Activated CD4-positive, alpha-beta T cell treated with anti-CD3 and anti-CD28 coated beads for 4 hours (primary cell): ENCODE results near the gene POU3F2.

ENCODE experiments used
- DNase-seq, 2 donors: peaks; one replicate each; pipeline ENCODE4 v3.0.0-alpha.2; 2020

POU3F2 gene

DNA sequence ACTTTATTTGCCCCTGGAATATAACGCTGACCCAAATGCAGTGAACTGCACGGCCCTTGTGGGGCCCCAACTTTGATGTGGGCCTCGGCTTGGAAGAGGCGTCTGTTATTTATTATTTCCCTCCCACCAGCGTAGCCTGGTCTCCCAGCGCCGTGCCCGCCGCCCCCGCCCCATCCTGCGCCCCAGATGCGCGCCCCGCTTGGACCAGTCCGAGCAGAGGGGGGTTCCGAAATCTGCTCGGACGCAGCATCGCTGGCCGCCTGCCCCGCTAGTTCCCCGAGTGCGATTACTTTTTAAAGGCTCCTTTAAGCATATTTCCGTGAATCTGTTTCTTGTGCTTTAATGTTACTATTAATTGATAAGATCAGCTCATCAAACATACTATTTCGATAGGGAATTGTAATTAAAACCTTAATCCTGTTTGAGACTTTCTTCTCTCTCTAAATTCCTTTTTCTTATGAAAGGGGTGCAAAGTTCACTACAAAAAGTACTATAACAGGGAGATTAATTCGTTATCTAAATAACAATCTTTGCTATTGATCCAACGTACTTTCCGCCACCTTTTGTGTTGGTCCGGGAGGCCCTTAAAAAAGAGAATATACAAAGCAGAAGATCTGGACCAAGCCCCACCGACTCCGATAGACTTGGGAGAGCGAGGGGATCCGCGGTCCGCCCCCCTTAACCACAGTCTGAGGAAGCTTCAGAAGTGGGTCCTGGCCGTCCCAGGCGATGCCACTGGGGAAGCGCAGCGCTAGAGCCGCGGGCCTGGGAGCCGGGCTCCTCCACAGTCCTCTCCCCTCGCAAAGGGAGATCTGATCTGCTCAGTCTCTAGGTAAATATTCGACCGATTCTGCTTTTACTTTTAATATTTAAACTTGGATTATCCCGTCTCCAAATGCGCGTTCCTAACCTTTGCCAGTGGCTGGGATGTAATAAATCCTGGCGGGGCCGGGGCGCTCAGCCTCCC is 10.2 kb downstream of the POU3F2 start:
- DNase-seq: no peak

GRCh38 chr6:98845211-98846020 is 11.0 kb downstream of the POU3F2 start:
- peak; percentile 46 to 60 for DNase-seq

DNA sequence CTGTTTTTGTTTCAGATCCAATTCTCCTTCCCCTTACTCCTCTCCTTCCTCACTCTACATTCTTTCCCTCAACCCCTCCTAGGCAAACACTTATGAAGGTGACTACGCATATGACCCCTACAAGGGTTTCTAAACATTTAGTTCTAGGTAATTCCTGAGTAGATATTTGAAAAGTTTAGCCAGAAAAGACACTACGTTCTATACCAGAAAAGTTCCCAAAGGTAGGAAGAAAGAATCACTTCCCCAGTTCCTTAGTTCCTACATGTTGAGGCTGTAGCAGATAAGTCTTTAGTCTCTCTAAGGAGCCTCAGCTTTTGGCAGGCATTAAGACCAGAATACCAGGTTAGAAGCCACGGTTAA is 11.6 kb downstream of the POU3F2 start:
- no peak for DNase-seq

GRCh38 chr6:98847416-98847778 is 13.0 kb downstream of the POU3F2 start:
- no peak for DNase-seq

GRCh38 chr6:98847779-98848538 is 13.6 kb downstream of the POU3F2 start:
- no peak for DNase-seq

DNA sequence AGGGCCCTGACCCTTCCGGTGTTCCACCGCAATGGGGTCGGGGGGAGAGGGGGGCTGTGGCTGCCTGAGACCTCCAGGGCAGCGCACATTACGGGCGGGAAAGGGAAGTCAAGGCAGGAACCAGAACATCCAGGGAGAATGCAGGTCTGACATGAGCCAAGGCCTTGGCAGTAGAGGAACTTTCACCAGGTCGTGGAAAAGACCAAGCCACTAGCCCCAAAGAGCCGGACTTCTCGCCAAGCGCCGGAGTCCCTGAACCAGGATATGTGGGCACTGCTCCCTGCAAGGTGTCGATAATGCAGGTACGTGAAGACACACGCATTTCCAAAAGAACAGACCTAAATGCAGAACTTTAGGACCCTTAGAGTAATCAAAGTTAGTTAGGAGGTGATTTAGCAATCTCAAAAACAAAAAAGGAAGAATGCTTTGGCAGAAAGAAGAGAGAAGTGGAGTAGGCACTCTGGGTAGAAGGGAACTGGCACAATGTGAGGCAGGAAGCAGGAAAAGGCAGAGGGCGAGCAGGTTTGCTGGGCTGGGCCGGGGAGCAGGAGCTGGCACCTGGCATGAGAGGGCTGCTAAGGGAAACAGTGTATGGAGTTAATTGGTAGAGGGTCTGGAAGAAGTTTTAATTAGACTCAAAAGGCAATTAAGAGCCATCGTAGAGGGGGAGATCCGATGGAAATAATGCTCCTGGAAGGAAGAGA is 14.3 kb downstream of the POU3F2 start:
- DNase-seq: no peak

DNA sequence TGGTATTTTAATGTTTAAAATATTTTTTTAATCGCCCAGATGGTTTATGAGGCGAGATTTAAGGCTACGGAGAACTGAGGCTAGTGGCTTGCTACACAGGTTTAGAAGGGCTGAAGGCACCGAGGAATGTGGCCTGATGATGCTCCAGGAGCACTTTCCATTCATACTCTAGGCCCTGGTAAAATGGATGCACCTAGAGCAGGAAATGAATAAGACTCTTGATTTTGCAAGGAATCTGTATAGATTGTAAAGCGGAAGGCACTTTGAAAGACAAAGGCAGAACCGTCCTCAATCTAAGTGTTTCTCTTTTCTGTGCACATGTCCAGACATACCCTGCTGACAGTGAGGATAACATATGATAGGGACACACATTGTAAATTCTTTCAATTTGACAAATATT is 30.1 kb downstream of the POU3F2 start:
- no peak for DNase-seq

DNA sequence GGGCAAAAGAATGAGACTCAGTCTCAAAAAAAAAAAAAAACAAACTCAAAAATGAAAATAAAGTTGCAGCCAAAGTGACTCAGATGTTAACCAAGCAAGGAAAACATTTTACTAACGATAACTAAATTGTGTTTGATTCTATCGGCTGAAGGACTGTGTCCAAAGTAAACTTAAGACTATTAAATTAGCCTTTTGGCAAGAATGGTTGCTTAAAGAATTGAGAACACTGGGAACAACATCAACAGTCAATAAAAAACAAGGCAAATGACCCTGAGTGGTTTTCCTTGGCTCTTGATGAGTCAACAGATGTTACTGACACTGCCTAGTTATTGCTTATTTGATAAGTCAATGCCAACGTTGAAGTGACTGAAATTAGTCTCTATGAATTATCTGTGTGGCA is 36.7 kb downstream of the POU3F2 start:
- DNase-seq: no peak

- DNase-seq: no peak
These were observed 37.4 kb downstream of the POU3F2 start for GRCh38 chr6:98871821-98872220.

- no peak for DNase-seq
These were observed 41.0 kb downstream of the POU3F2 start for GRCh38 chr6:98875375-98875774.

DNA sequence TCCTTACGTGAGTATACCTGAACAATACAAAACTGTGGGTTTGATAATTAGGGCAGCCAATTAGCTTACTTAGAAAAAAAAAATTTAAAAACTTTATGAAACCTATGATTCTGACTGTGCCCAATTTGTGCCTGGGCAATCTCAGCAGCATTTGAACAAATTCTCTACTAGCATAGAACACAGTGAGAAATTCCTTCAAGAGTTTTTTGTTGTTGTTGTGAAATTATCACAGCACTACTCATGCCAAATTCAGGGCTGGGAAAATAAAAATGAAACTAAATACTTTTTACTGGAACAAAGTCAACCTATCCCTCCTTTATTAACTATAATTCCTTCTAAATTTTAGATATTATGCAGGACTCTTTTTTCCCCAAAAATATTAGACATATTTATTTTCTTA is 42.9 kb downstream of the POU3F2 start:
- DNase-seq: no peak

DNA sequence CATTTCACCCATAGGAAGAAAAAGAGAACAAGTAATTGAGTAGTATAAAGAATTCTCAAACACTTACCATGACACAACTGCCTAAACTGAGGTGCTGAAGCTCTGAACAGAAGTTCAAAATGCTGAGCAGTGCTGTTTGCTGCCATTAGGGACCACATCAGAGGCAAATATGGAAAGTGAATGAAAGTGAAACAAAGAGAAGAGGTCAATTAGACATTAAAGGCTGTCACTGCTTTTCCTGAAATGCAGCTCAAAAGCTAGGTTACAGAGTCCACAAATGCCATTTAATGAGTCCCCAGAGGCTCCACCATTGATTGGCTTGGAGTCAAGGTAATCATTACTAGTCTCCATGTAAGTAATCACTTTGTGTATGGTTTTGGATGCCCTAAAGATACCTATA is 46.1 kb downstream of the POU3F2 start:
- DNase-seq: no peak

- no peak for DNase-seq
These were observed 51.0 kb downstream of the POU3F2 start for GRCh38 chr6:98885330-98885729.

GRCh38 chr6:98887650-98888049 is 53.3 kb downstream of the POU3F2 start:
- no peak for DNase-seq
